HG03095 (cell line): ENCODE measurements around the gene GTF2B.
"Not testable (repeated sequence)": the region's sequence is repeated elsewhere in the genome, so short reads cannot be mapped to it uniquely, and the experiment has no call there.

Source experiments
- ATAC-seq: cut with Tn5 transposase; IDR thresholded peaks from one replicate; pipeline ENCODE4 v1.9.1; 2021; ENCODE audit warnings: moderate library complexity; ENCODE audit not compliant: unreplicated experiment

Gene GTF2B

DNA sequence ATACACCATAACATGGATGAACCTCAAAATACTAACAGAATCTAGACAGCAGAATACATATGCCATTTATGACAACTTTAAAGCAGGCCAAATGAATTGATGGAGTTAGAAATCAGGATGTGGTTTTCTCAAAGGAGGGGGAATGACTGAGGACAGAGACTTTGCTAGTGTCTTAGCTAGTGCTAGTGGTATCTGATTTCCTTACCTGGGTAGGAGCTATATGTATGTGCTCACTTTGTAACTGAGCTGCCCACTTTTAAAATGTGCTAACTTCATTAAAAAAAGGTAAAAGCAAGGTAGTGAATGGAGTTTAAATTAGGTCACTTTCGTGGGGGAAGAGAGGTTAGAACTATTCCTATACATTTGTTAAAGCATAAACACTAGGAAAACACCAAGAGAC, 2.6 kb downstream of the GTF2B start:
- ATAC-seq = no peak

DNA sequence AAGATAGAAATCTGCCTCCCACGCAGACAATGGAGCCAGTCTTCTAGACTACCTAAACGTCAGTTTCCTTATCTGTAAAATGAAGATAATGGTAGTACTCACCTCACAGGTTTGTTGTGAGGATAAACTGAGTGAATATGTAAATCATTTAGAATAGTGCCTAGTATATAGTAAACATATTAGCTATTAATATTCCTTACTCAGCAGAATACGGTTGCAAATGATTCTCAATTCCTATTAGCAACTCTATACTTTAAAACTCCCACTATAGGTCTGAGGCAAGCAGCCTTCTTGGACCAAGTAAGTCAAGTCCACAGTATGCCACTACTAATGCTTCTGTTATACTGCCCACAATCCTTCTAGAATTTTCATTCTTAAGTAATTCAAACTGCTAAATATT, 5.4 kb downstream of the GTF2B start:
- no peak for ATAC-seq

DNA sequence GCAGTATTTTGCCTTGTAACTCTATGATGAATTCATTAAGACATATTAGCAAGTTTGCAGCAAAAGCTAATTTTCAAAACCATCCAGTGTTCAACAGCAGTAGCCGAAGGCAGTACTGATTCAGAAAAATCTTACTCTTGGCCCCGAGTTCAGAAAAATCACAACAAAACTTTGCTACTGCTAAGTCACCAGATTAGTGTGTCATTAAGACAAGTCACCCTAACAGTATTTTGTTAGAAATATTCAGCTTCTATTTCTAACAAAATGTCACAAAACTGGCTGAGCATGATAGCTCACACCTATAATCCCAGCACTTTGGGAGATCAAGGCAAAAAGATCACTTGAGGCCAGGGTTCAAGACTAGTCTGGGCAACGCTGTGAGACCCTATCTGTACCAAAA, 8.2 kb downstream of the GTF2B start:
- no peak for ATAC-seq

- ATAC-seq = not testable (repeated sequence)
Observed at GRCh38 chr1:88880717-88881116, 10.7 kb downstream of the GTF2B start.

GRCh38 chr1:88878731-88879130, 12.6 kb downstream of the GTF2B start:
- no peak for ATAC-seq

- no peak for ATAC-seq
Observed at GRCh38 chr1:88877911-88878310, 13.5 kb downstream of the GTF2B start.

DNA sequence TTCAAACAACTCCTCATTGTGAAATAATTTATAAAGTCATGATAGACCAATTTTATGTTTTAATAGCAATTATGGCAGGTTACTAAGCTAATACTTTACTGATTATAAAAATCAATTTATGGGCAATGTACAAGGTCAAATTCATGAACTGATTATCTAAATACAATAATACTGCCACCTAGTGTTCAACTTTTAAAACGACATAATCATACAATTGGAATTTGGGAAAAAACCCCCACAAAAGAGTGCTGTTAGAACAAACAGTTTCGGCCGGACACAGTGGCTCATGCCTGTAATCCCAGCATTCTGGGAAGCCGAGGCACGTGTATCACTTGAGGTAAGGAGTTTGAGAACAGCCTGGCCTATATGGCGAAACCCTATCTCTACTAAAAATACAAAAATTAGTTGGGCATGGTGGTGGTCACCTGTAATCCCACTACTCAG, 14.0 kb downstream of the GTF2B start:
- no peak for ATAC-seq

- no peak for ATAC-seq
Observed at GRCh38 chr1:88876573-88877365, 14.6 kb downstream of the GTF2B start.

GRCh38 chr1:88875595-88875994, 15.8 kb downstream of the GTF2B start:
- ATAC-seq = no peak

DNA sequence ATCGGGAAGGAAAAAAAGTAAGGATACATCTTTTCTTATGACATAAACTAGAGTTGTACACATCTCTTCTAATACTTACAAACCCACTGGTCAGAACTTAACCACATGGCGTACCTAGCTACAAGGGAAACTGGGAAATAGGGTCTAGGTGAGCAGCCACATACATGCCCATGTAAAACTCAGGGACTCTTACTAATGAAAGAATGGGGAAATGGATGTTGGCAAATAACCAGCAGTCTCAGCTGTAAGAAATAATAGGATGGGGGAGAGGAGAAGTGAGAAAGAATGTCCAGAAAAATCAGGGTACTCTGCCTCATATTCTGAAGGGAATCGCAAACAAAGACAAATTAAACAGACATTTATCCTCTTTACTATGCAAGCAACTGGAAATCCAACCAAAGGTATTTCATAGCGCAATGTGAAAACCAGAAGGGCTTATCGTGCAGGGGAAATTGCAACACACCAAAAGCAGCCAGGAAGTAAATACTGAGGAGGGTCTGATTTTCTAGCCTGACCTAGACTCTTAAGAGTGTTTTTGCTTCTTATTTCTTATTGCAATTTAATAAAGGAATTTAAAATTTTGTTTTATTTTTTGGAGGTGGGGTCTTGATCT, 17.5 kb downstream of the GTF2B start:
- no peak for ATAC-seq

DNA sequence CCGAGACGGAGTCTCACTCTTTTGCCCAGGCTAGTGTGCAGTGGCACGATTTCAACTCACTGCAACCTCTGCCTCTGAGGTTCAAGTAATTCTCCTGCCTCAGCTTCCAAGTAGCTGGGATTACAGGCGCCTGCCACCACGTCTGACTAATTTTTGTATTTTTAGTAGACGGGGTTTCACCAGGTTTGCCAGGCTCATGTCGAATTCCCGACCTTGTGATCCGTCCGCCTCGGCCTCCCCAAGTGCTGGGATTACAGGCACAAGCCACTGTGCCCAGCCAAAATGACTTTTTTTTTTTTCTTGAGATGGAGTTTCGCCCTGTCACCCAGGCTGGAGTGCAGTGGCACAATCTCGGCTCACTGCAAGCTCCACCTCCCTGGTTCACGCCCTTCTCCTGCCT, 21.7 kb downstream of the GTF2B start:
- not testable (repeated sequence) for ATAC-seq

DNA sequence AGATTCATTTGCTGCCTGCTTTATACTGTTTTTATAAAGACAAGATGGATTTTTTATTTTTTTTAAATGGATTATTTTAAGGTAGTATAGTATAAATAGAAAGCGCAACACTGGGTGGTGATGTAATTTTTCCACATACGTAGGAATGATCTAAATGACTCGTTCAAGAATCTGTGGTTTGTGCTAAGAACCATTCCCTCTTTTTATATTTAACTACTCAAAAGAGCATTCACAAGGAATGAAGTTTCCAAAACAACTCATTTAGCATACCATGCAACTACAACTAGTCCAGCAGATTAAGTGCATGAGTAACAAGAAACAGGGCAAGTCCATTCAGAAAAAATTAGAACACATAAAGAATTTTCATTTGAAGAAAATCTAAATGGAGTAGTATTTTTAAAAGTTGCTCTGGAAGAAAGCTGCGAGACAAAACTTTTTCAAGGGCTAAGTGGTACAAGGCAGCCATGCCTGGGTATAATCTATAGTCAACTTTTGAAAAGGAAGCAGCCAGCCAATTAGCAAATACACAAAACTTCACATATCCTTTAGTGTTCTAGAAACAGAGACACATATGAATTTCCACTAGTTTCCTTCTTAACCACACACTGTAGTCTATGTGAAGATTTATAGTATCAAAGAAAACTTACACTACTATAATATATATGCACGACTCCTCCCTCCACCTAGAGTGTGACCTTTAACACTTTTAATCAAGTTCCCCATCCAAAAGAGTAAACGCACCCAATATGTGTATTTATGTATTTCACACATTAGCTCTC, 23.4 kb downstream of the GTF2B start:
- no peak for ATAC-seq

GRCh38 chr1:88851303-88852063, 39.9 kb downstream of the GTF2B start:
- no peak for ATAC-seq

GRCh38 chr1:88847643-88848042, 43.7 kb downstream of the GTF2B start:
- no peak for ATAC-seq

GRCh38 chr1:88825721-88826120, 65.6 kb downstream of the GTF2B start:
- no peak for ATAC-seq

GRCh38 chr1:88819642-88820041, 71.7 kb downstream of the GTF2B start:
- not testable (repeated sequence) for ATAC-seq

GRCh38 chr1:88813471-88813870, 77.9 kb downstream of the GTF2B start:
- ATAC-seq = no peak

- no peak for ATAC-seq
Observed at GRCh38 chr1:88812366-88812765, 79.0 kb downstream of the GTF2B start.

GRCh38 chr1:88803444-88803843, 87.9 kb downstream of the GTF2B start:
- no peak for ATAC-seq

DNA sequence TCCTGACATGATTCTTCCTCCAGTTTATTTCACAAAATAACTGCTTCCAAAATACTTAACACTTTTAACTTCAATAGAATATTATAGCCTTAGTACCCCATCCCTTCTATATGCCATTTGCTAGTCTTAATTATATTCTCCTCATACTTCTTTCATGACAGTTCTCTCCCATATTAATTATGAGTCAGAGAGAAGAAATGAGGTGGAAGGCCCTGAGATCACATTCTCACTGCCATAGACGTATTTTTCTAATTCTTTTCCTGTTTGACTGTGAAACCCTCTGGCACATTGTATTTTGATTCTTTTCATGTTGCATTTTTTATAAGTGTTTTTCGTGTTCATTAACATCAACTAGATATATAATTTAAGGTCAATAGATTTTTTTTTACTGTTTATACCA, 88.4 kb downstream of the GTF2B start:
- no peak for ATAC-seq
